Omental fat pad (tissue), 4 donors: ENCODE data around the gene HNRNPUL1. TPM values are rescaled to one million over a fixed set of nuclear protein-coding genes. Genes with fewer than 3 reads are reported as not detected.

Experiments used
- ATAC-seq: fragments of 150-250 bp; one replicate; pipeline ENCODE4 v1.9.1; 2016; ENCODE audit warnings: mild to moderate bottlenecking, moderate library complexity; ENCODE audit not compliant: low FRiP score
- DNase-seq: peaks from one replicate; pipeline ENCODE4 v3.0.0-alpha.2; 2019; ENCODE audit warnings: low spot score
- CTCF ChIP-seq, 3 donors: fragments of 450-650 bp; IDR thresholded peaks; one replicate each; pipeline ENCODE4 v1.5.1; 2016 to 2017; ENCODE audit warnings: antibody characterized with exemption in 3 of 3, mild to moderate bottlenecking in 3 of 3, moderate library complexity in 2 of 3
- total RNA-seq, 4 donors: library from RNA; depleted of rRNA; stranded (reverse); fragments of >200 nt; gene quantifications; one replicate each; pipeline ENCODE4 v1.1.0, GENCODE V29; 2016

The HNRNPUL1 gene
- total RNA-seq, 4 donors from 2014 or later, result 92.5 to 173 (median 117) TPM

GRCh38 chr19:41248895-41249294 lies 15.3 kb upstream of the HNRNPUL1 start:
- TF ChIP-seq CTCF (IDR thresholded peaks at IDR 0.05), result no peak
- ATAC-seq (no peak), DNase-seq (no peak)

DNA sequence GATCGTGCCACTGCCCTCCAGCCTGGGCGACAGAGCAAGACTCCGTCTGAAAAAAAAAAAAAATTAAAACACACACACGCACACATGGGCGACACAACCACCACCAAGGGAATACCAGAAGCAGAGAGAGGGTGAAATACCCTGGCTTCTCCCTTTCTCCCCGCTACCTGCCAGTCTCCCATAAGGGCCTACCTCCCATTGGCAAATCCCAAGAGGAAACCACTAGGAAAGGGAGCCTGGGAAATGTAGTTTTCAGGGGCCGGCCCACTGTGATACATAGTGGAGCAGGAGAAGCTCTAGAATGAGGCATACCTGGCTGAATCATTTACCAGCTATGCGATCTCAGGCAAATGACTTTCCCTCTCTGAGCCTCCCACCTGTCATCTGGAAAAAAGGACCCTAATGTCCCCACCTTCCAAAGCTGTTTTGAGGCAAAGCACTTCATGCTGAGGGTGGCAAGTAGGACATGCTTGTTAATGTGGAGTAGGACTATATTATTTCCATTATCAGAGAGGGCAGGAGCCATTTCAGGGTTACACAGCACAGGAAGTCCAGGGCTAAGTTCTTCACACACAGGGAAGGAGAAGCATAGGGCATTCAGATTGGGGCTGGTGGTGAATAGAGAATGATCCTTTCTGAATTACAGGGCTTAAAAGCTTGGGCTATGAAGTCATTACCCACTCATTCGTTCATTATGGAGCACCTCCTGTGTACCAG lies 14.3 kb upstream of the HNRNPUL1 start:
- no peak for TF ChIP-seq CTCF (IDR thresholded peaks at IDR 0.05)
- DNase-seq, result no peak
- ATAC-seq, result no peak

DNA sequence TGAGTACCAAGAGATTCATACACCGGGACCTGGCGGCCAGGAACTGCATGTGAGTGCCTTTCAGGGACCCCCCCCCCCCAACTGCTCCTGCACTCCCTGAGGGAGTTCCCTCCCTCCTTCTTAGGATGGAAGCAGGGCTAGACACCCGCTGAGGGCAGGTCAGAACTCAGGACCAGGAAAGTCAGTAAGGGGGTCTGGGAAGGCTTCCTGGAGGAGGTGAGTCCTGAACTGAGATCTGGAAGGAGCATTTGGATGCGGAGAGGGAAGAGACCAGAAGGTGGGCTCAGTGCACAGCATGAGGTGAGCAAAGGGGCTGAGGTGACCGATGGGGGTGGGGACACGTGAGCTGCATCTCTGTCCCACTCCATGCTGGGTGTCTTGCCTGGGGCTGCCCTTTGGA lies 10.5 kb upstream of the HNRNPUL1 start:
- no peak for ATAC-seq
- DNase-seq, result no peak
- TF ChIP-seq CTCF (IDR thresholded peaks at IDR 0.05), result no peak

- TF ChIP-seq CTCF (IDR thresholded peaks at IDR 0.05), result no peak
- no peak for ATAC-seq
- no peak for DNase-seq
Observed at GRCh38 chr19:41255171-41255570, 9.0 kb upstream of the HNRNPUL1 start.

- no peak for DNase-seq
- no peak for ATAC-seq
- TF ChIP-seq CTCF (IDR thresholded peaks at IDR 0.05), result no peak
Observed at GRCh38 chr19:41261474-41262190, 2.5 kb upstream of the HNRNPUL1 start.

GRCh38 chr19:41263042-41263849 lies 926 bp upstream of the HNRNPUL1 start:
- no peak for TF ChIP-seq CTCF (IDR thresholded peaks at IDR 0.05)
- ATAC-seq (no peak), DNase-seq (peak; percentile 38)
